ENCODE results near the gene APBA2. TPM values are rescaled to one million over a fixed set of nuclear protein-coding genes. Genes with fewer than 3 reads are reported as not detected.

The APBA2 gene
- total RNA-seq, 3 donors from 2014 or later, result 0.64 to 6.9 (median 5.0) TPM

Other genes starting within 250 kb of the APBA2 start
- 1 to 10 TPM; 2.9 to 5.0 (median 4.0) TPM for gene GOLGA8M, start 173.6 kb upstream of the APBA2 start, total RNA-seq
- gene GOLGA6L7, start 37.3 kb upstream of the APBA2 start, total RNA-seq, result not detected